Measurements from ENCODE around the gene PRR33. TPM values are rescaled to one million over a fixed set of nuclear protein-coding genes. Genes with fewer than 3 reads are reported as not detected.
A peak's percentile ranks its signal among the peaks of the same experiment; 100 is the strongest.

The PRR33 gene
- total and polyA plus RNA-seq, 10 of the 15 experiments (the other 5 are each of a cell fraction or from before 2014, with no cell fraction given): 0.02 to 1.0 (median 0.38) TPM; not detected in 6

DNA sequence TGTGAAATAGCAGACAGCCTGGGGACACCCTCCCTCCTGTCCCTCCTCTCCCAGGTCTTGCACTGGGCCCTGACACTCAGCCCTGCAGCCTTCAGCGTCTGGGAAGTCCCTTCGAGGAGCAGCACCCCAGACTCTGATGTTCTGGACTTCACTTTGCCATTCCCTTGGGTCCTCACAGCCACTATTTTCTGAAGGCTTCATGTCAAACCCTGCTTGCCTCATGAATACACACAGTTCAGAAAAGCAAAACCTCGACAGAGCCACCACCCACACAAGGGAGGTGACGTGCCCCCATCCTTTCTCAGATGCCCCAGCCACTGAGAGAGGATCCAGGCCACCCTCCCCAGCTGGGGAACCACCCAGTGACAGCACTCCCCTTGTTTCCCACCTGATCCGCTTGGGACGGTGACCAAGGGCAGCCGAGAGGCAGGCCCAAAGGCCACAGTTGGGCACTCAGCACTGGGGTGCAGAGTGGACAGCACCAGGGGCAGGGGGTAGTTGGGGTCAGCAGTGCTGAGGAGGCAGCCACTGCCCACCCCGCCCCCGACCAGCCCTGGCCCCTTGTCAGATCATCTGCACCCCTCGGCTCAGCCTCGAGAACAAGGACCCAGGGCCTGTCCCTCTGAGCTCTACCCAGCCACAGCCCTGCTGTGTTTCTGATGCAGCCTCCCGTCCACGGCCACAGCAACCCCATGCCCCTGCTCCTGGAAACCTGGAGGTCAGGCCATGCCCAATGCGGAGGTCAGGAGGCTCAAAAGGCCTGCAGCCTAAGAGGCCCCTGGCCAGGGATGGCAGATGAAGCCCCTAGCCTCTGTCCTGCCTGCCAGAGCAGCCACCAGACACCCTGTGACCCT is 24.7 kb upstream of the PRR33 start:
- in situ Hi-C loops (cut with MboI) (loop anchor here (5.0 kb wide), 1 partner anchor 34 kb away; no protein-coding TSS in a partner anchor), intact Hi-C loops (cut with micrococcal nuclease; ENCODE audit: unreplicated experiment) (loop anchor here (1.0 kb wide), 1 partner anchor 23 kb away; no protein-coding TSS in a partner anchor)
- Histone ChIP-seq H3K27ac (ENCODE audit: control insufficient read depth, insufficient read depth) (no peak overlapping the region), H4K20me1 (ENCODE audit: control insufficient read depth, insufficient read depth) (no peaks in the 10 kb centered on the region), H3K79me2 (ENCODE audit: control insufficient read depth, insufficient read depth, low read length) (no peaks in the 10 kb centered on the region), H3K9ac (ENCODE audit: control insufficient read depth, insufficient read depth, low read length) (no peak overlapping the region), H3K36me3 (ENCODE audit: control insufficient read depth in 2 of 2, insufficient read depth in 2 of 2, low read length in 1 of 2) (no peaks in the 10 kb centered on the region), H3K4me1 (ENCODE audit: control insufficient read depth, insufficient read depth, low read length) (no peaks in the 10 kb centered on the region), H3K27me3 (replicated peaks in 1 of 2; ENCODE audit: control insufficient read depth in 2 of 2, insufficient read depth in 2 of 2, low read length in 1 of 2) (no peaks in the 10 kb centered on the region), H3K4me3 (no peak overlapping the region), H3K9me3 (replicated peaks; ENCODE audit: control insufficient read depth, insufficient read depth, low read length) (no peaks in the 10 kb centered on the region; the same call in 2 of the 3 replicates), H3K4me2 (ENCODE audit: control insufficient read depth, insufficient read depth) (no peak overlapping the region), H2AFZ (ENCODE audit: control insufficient read depth, low read depth, low read length) (no peak overlapping the region)
- SMC1A ChIA-PET (ENCODE audit: uncharacterized antibody, unreplicated experiment): interaction anchor here (0.9 kb wide), 1 partner anchor 83 kb away, joined by 4 read pairs; no protein-coding TSS in a partner anchor
- TSS peak; percentile 76 for BruUV-seq (replicated peaks)
- RAD21 ChIA-PET (ENCODE audit: unreplicated experiment): no interaction called here
- 20% methylated on average over 14 of the region's 14 CpGs for WGBS (ENCODE audit: insufficient coverage, insufficient replicate concordance, low lambda C conversion rate, missing lambda C conversion rate)
- CTCF ChIA-PET: interaction anchor here (0.6 to 2.0 kb wide), 4 partner anchors 22 to 222 kb away, joined by 3 to 10 read pairs (median 3); no protein-coding TSS in a partner anchor
- FAIRE-seq: no peak
- ATAC-seq: peak; percentile 66
- DNase-seq (ENCODE audit: low read depth, low spot score): peak; percentile 9
- POLR2A ChIA-PET: no interaction called here
- TF ChIP-seq E2F8 (IDR thresholded peaks at IDR 0.05; ENCODE audit: low read depth, partially characterized antibody): no peak
- no peak for TF ChIP-seq JUND (IDR thresholded peaks at IDR 0.05; ENCODE audit: low read depth, low read length)
- TF ChIP-seq CBX5 (IDR thresholded peaks at IDR 0.05; ENCODE audit: low read depth): no peak
- no peak for TF ChIP-seq ZNF384 (IDR thresholded peaks at IDR 0.05; ENCODE audit: borderline replicate concordance, low read depth, low read length)
- 0 out of 2 replicates have a peak, but pooled peaks have one; percentile 5 for TF ChIP-seq BMI1 (IDR thresholded peaks at IDR 0.05; ENCODE audit: borderline replicate concordance)
- TF ChIP-seq KDM1A (IDR thresholded peaks at IDR 0.05; ENCODE audit: borderline replicate concordance): no peak
- 0 out of 2 replicates have a peak, but pooled peaks have one; percentile 47 for TF ChIP-seq IRF4 (IDR thresholded peaks at IDR 0.05; ENCODE audit: low read depth, low read length)
- peak; percentile 40; the same call in 1 of the 3 replicates for TF ChIP-seq POU2F2 (IDR thresholded peaks at IDR 0.05; ENCODE audit: borderline replicate concordance, low read depth, low read length)
- TF ChIP-seq, protein P1, sequence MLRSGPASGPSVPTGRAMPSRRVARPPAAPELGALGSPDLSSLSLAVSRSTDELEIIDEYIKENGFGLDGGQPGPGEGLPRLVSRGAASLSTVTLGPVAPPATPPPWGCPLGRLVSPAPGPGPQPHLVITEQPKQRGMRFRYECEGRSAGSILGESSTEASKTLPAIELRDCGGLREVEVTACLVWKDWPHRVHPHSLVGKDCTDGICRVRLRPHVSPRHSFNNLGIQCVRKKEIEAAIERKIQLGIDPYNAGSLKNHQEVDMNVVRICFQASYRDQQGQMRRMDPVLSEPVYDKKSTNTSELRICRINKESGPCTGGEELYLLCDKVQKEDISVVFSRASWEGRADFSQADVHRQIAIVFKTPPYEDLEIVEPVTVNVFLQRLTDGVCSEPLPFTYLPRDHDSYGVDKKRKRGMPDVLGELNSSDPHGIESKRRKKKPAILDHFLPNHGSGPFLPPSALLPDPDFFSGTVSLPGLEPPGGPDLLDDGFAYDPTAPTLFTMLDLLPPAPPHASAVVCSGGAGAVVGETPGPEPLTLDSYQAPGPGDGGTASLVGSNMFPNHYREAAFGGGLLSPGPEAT (IDR thresholded peaks at IDR 0.05; ENCODE audit: low read depth): 0 out of 2 replicates have a peak, but pooled peaks have one; percentile 28
- TF ChIP-seq, protein P2, sequence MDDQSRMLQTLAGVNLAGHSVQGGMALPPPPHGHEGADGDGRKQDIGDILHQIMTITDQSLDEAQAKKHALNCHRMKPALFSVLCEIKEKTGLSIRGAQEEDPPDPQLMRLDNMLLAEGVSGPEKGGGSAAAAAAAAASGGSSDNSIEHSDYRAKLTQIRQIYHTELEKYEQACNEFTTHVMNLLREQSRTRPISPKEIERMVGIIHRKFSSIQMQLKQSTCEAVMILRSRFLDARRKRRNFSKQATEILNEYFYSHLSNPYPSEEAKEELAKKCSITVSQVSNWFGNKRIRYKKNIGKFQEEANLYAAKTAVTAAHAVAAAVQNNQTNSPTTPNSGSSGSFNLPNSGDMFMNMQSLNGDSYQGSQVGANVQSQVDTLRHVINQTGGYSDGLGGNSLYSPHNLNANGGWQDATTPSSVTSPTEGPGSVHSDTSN (IDR thresholded peaks at IDR 0.05; ENCODE audit: insufficient replicate concordance, low read depth, low read length): peak; percentile 20
- peak; percentile 49; the same call in 1 of the 2 replicates for TF ChIP-seq IKZF1 (conservative IDR thresholded peaks at IDR 0.05)
- no peak; the same call in 1 of the 2 replicates for TF ChIP-seq MXI1 (IDR thresholded peaks at IDR 0.05; ENCODE audit: low read depth, low read length)
- no peak for TF ChIP-seq FOXK2 (IDR thresholded peaks at IDR 0.05)
- no peak for TF ChIP-seq NR2F1 (conservative IDR thresholded peaks at IDR 0.05)
- no peak for TF ChIP-seq ZNF622 (IDR thresholded peaks at IDR 0.05)
- peak; percentile 85 for TF ChIP-seq TARDBP (IDR thresholded peaks at IDR 0.05; ENCODE audit: borderline replicate concordance)
- no peak for TF ChIP-seq NFXL1 (IDR thresholded peaks at IDR 0.05; ENCODE audit: borderline replicate concordance)
